Body of pancreas (tissue), 4 donors: Measurements from ENCODE around the gene TFDP2.
"Not testable (repeated sequence)": the region's sequence is repeated elsewhere in the genome, so short reads cannot be mapped to it uniquely, and the experiment has no call there.

Experiments used
- CTCF ChIP-seq, 7 experiments: fragments of 450-650 bp in 4 of 7; fragments of 200-600 bp in 3 of 7; sonication (generic) in 3 of 7; IDR thresholded peaks; one replicate each; pipeline ENCODE4 v1.5.1; 2016 to 2019; ENCODE audit warnings: antibody characterized with exemption in 7 of 7
- POLR2A ChIP-seq, 3 donors: fragments of 450-650 bp; IDR thresholded peaks; one replicate each; pipeline ENCODE4 v1.6.1; 2016; ENCODE audit warnings: antibody characterized with exemption in 3 of 3, mild to moderate bottlenecking in 2 of 3

GRCh38 chr3:142088925-142089324 lies 60.4 kb downstream of the TFDP2 start:
- not testable (repeated sequence) for TF ChIP-seq POLR2A, CTCF (IDR thresholded peaks at IDR 0.05)
